HepG2 (cell line): Measurements from ENCODE around the gene NEU1. TPM values are rescaled to one million over a fixed set of nuclear protein-coding genes. Genes with fewer than 3 reads are reported as not detected.

Experiments used
- ARID4A ChIP-seq: sonication (generic); formaldehyde crosslinking; IDR thresholded peaks from 2 replicates; pipeline ENCODE4 v1.5.0; 2020; ENCODE audit warnings: mild to moderate bottlenecking, missing genetic modification reagents, borderline replicate concordance
- CBX5 ChIP-seq: sonication (generic); formaldehyde crosslinking; IDR thresholded peaks from 2 replicates; pipeline ENCODE4 v1.4.0; 2020; ENCODE audit warnings: missing genetic modification reagents, borderline replicate concordance
- DNMT3B ChIP-seq: conservative IDR thresholded peaks from 2 replicates; pipeline ENCODE4 v1.6.1; 2016; ENCODE audit warnings: missing biosample characterization, control low read depth
- HIC2 ChIP-seq: sonication (generic); formaldehyde crosslinking; IDR thresholded peaks from 2 replicates; pipeline ENCODE4 v1.9.0; 2022; ENCODE audit warnings: low read depth, missing genetic modification reagents
- HNF1B ChIP-seq: sonication (generic); formaldehyde crosslinking; IDR thresholded peaks from 2 replicates; pipeline ENCODE4 v1.5.1; 2020; ENCODE audit warnings: mild to moderate bottlenecking, moderate library complexity, missing genetic modification reagents
- HNRNPH1 ChIP-seq: fragments of 200-400 bp; formaldehyde crosslinking; optimal IDR thresholded peaks from 2 replicates; pipeline ENCODE3; 2017; ENCODE audit warnings: mild to moderate bottlenecking, low read depth, low read length
- MTF1 ChIP-seq: sonication (generic); formaldehyde crosslinking; IDR thresholded peaks from 2 replicates; pipeline ENCODE4 v1.5.0; 2020; ENCODE audit warnings: missing genetic modification reagents
- NFE2 ChIP-seq: sonication (generic); formaldehyde crosslinking; IDR thresholded peaks from 2 replicates; pipeline ENCODE4 v1.4.0; 2020; ENCODE audit warnings: missing genetic modification reagents
- PAX8 ChIP-seq: sonication (generic); formaldehyde crosslinking; IDR thresholded peaks from 2 replicates; pipeline ENCODE4 v1.8.0; 2022; ENCODE audit warnings: mild to moderate bottlenecking, missing genetic modification reagents, borderline replicate concordance
- SOX13 ChIP-seq, 3 experiments: fragments of 450-650 bp in 1 of 3; sonication (generic) in 1 of 3; formaldehyde crosslinking in 1 of 3; IDR thresholded peaks in 2 of 3; conservative IDR thresholded peaks in 1 of 3; 2 replicates each; pipeline versions ENCODE4 v1.5.0 to v1.6.1; 2016 to 2020; ENCODE audit warnings: antibody characterized with exemption in 1 of 3, mild to moderate bottlenecking in 1 of 3, missing compliant biosample characterization in 1 of 3, missing genetic modification reagents in 1 of 3, moderate library complexity in 1 of 3
- ZBTB37 ChIP-seq: sonication (generic); formaldehyde crosslinking; IDR thresholded peaks from 2 replicates; pipeline ENCODE4 v1.4.0; 2020; ENCODE audit warnings: mild to moderate bottlenecking, missing genetic modification reagents
- ZBTB46 ChIP-seq: sonication (generic); formaldehyde crosslinking; IDR thresholded peaks from 2 replicates; pipeline ENCODE4 v1.4.0; 2020; ENCODE audit warnings: mild to moderate bottlenecking, missing genetic modification reagents, borderline replicate concordance
- ZNF296 ChIP-seq: sonication (generic); formaldehyde crosslinking; conservative IDR thresholded peaks from 2 replicates; pipeline ENCODE4 v1.5.0; 2020; ENCODE audit warnings: mild to moderate bottlenecking, missing genetic modification reagents
- ZNF674 ChIP-seq: sonication (generic); formaldehyde crosslinking; IDR thresholded peaks from 2 replicates; pipeline ENCODE4 v1.5.0; 2020; ENCODE audit warnings: low read depth, mild to moderate bottlenecking, missing genetic modification reagents
- ZNF691 ChIP-seq: sonication (generic); formaldehyde crosslinking; IDR thresholded peaks from 2 replicates; pipeline ENCODE4 v1.4.0; 2020; ENCODE audit warnings: missing genetic modification reagents, low read depth, mild to moderate bottlenecking, borderline replicate concordance
- polyA plus RNA-seq, 8 experiments: library from polyadenylated mRNA; depleted of rRNA in 3 of 8; stranded (reverse) in 7 of 8; unstranded in 1 of 8; fragments of >200 nt; fragmentation: Illumina TruSeq in 4 of 8; extraction: Trizol in 4 of 8; gene quantifications; 2 replicates each; pipeline versions ENCODE4 v1.2.1 to v1.2.3, GENCODE V29; 2011 to 2016; ENCODE audit warnings: low read depth in 4 of 8, missing spikeins in 1 of 8, mixed read lengths in 1 of 8; ENCODE audit not compliant: insufficient read depth in 1 of 8
- total RNA-seq, 5 experiments: library from RNA; depleted of rRNA; stranded (reverse); fragments of >200 nt; fragmentation: Illumina TruSeq; extraction: Trizol; gene quantifications; 2 replicates each; pipeline ENCODE4 v1.2.3, GENCODE V29; 2016; ENCODE audit warnings: low read depth in 1 of 5

The NEU1 gene
- total and polyA plus RNA-seq, 2 of the 13 experiments (the other 11 are each of a cell fraction or from before 2014, with no cell fraction given): 215 to 297 TPM

GRCh38 chr6:31901953-31902643 is 39.5 kb upstream of the NEU1 start, which contains the start of gene ZBTB12 (continued):
- TF ChIP-seq ZBTB37 (CRISPR knock-in tag): no peak
- TF ChIP-seq NFE2 (CRISPR knock-in tag): no peak
- no peak for TF ChIP-seq MTF1 (CRISPR knock-in tag)
- TF ChIP-seq ZNF691: no peak; the same call in 1 of the 2 replicates
- peak; percentile 71; the same call in 1 of the 2 replicates for TF ChIP-seq HIC2 (CRISPR knock-in tag)
- TF ChIP-seq ZNF674: no peak
- TF ChIP-seq ZBTB46 (CRISPR knock-in tag): 0 out of 2 replicates have a peak, but pooled peaks have one; percentile 9
- no peak for TF ChIP-seq HNRNPH1
- TF ChIP-seq HNF1B (CRISPR knock-in tag): peak; percentile 39; the same call in 1 of the 2 replicates
- TF ChIP-seq SOX13 (IDR thresholded peaks at IDR 0.05): no peak
- TF ChIP-seq SOX13 (CRISPR knock-in tag; conservative IDR thresholded peaks at IDR 0.05 in 1 of 2, IDR thresholded peaks at IDR 0.05 in 1 of 2): peak in 1 of 2 experiments; percentile 15; a peak in 1 of 4 replicates
- no peak for TF ChIP-seq DNMT3B (CRISPR knock-in tag)
- TF ChIP-seq PAX8 (CRISPR knock-in tag): no peak
- no peak for TF ChIP-seq CBX5 (CRISPR knock-in tag)
- TF ChIP-seq ARID4A (CRISPR knock-in tag): peak; percentile 68; the same call in 1 of the 2 replicates
- TF ChIP-seq ZNF296 (CRISPR knock-in tag): no peak
